BJ (cell line): ENCODE results near the gene SPDYC. TPM values are rescaled to one million over a fixed set of nuclear protein-coding genes. Genes with fewer than 3 reads are reported as not detected.

ENCODE experiments used
- CTCF ChIA-PET: fragments of 350-600 bp; formaldehyde crosslinking; extraction: SDS; loops from one replicate; lab custom pipeline; 2021; ENCODE audit warnings: antibody characterized with exemption, inconsistent platforms; lab: Yijun Ruan, JAX
- POLR2A ChIA-PET: fragments of 300-600 bp; sonication (Branson Sonifier 250); formaldehyde crosslinking; extraction: SDS; loops from one replicate; lab custom pipeline; 2021; ENCODE audit warnings: antibody characterized with exemption; lab: Charles Lee
- DNase-seq: peaks from one replicate; pipeline ENCODE4 v3.0.0-alpha.2; 2011; ENCODE audit warnings: low read depth
- H3K27me3 ChIP-seq: 2 replicates; pipeline ENCODE4 v1.6.0; 2011; ENCODE audit warnings: low read length; ENCODE audit not compliant: control insufficient read depth, insufficient read depth
- H3K36me3 ChIP-seq: 2 replicates; pipeline ENCODE4 v1.5.1; 2011; ENCODE audit warnings: low read length; ENCODE audit not compliant: control insufficient read depth, insufficient read depth
- H3K4me3 ChIP-seq: 2 replicates; pipeline ENCODE4 v1.5.1; 2011; ENCODE audit warnings: low read depth, mild to moderate bottlenecking, control low read depth, low read length
- polyA plus RNA-seq: library from polyadenylated mRNA; depleted of rRNA; stranded (reverse); fragments of >200 nt; gene quantifications from 2 replicates; pipeline ENCODE4 v1.2.3, GENCODE V29; 2011
- TF ChIP-seq, protein P1 (sequence below): IDR thresholded peaks from 2 replicates; pipeline ENCODE4 v1.5.1; 2011; ENCODE audit warnings: low read depth, mild to moderate bottlenecking, control low read depth, inconsistent platforms, low read length, moderate library complexity; ENCODE audit not compliant: insufficient read depth

SPDYC gene
- polyA plus RNA-seq, 1 experiment: not detected

- Histone ChIP-seq H3K36me3 (peaks cover 57% of the 10 kb centered on the region), H3K27me3 (no peaks in the 10 kb centered on the region), H3K4me3 (no peak overlapping the region)
- ChIA-PET POLR2A (no interaction called here), CTCF (interaction anchor here (0.9 to 1.2 kb wide), 2 partner anchors 10 to 16 kb away, joined by 3 to 4 read pairs; no protein-coding TSS in a partner anchor)
- no peak for DNase-seq
- TF ChIP-seq, protein P1, sequence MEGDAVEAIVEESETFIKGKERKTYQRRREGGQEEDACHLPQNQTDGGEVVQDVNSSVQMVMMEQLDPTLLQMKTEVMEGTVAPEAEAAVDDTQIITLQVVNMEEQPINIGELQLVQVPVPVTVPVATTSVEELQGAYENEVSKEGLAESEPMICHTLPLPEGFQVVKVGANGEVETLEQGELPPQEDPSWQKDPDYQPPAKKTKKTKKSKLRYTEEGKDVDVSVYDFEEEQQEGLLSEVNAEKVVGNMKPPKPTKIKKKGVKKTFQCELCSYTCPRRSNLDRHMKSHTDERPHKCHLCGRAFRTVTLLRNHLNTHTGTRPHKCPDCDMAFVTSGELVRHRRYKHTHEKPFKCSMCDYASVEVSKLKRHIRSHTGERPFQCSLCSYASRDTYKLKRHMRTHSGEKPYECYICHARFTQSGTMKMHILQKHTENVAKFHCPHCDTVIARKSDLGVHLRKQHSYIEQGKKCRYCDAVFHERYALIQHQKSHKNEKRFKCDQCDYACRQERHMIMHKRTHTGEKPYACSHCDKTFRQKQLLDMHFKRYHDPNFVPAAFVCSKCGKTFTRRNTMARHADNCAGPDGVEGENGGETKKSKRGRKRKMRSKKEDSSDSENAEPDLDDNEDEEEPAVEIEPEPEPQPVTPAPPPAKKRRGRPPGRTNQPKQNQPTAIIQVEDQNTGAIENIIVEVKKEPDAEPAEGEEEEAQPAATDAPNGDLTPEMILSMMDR: no peak
These were observed 41.6 kb upstream of the SPDYC start for GRCh38 chr11:65128182-65129145.

GRCh38 chr11:65129649-65130441 lies 40.2 kb upstream of the SPDYC start:
- no peak overlapping the region for H3K4me3 ChIP-seq
- peaks cover 57% of the 10 kb centered on the region for H3K36me3 ChIP-seq
- CTCF ChIA-PET: interaction anchor here (0.9 to 1.2 kb wide), 2 partner anchors 8 to 12 kb away, joined by 3 to 6 read pairs; partner anchors contain the start of genes FAU, MRPL49 and ZNHIT2
- no peak for DNase-seq
- POLR2A ChIA-PET: no interaction called here
- no peaks in the 10 kb centered on the region for H3K27me3 ChIP-seq
- TF ChIP-seq, protein P1: no peak

DNA sequence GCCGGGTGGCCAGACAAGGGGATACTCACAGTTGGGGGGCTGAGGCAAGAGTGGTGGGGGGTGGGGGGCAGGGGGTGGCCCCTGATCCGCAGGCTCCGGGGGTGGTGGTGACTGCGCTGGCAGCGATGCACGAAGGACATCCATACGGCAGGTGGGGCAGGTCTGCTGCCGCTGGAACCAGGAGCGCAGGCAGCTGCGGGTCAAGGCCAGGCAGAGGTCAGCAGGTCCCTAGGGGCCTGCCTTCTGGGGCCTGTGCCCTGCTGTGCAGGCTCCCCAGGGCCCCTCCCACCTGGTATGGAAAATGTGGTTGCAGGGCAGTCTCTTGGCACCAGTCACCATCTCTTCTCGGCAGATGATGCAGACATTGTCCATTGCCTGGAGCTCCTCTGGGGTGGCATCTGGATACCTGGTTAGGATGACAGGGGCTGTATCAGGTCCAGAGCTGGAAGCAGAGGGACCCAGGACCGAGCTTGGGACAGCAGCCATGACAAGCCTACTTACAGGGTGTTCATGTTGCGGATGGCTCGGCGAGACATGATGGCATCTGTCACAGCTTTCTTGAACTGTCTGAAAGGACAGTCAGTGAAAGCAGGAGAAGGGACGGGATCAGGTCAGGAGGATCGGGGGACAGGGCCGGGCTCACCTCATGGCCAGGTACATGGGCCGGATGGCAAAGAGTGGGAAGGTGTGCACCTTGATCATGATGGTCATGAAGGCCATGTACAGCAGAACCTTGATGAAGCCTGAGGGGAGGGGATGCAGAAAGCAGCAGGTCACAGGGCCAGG lies 39.2 kb upstream of the SPDYC start:
- DNase-seq: no peak
- Histone ChIP-seq H3K4me3 (no peak overlapping the region), H3K36me3 (peaks cover 52% of the 10 kb centered on the region), H3K27me3 (no peaks in the 10 kb centered on the region)
- ChIA-PET POLR2A (interaction anchor here (0.8 kb wide), 1 partner anchor 9 kb away, joined by 3 read pairs; the partner anchor contains the start of genes FAU and MRPL49), CTCF (interaction anchor here (0.9 to 1.6 kb wide), 3 partner anchors 9 to 20 kb away, joined by 3 to 9 read pairs (median 6); partner anchors contain the start of genes FAU, MRPL49, TM7SF2 and ZNHIT2)
- TF ChIP-seq, protein P1: no peak

GRCh38 chr11:65131417-65131776 lies 38.6 kb upstream of the SPDYC start:
- no peak overlapping the region for H3K4me3 ChIP-seq
- CTCF ChIA-PET: interaction anchor here (1.0 to 1.6 kb wide), 2 partner anchors 14 to 20 kb away, joined by 3 to 9 read pairs; partner anchors contain the start of genes TM7SF2 and ZNHIT2
- no peaks in the 10 kb centered on the region for H3K27me3 ChIP-seq
- H3K36me3 ChIP-seq: peaks cover 49% of the 10 kb centered on the region
- TF ChIP-seq, protein P1: no peak
- DNase-seq: no peak
- POLR2A ChIA-PET: interaction anchor here (0.8 kb wide), 1 partner anchor 9 kb away, joined by 3 read pairs; the partner anchor contains the start of genes FAU and MRPL49
